Liver (tissue), 9 donors: ENCODE measurements around the gene TEAD2. TPM values are rescaled to one million over a fixed set of nuclear protein-coding genes. Genes with fewer than 3 reads are reported as not detected.

ENCODE experiments used
- DNase-seq: peaks from one replicate; pipeline ENCODE4 v3.0.0-alpha.2; 2017; ENCODE audit warnings: low spot score
- H3K27ac ChIP-seq, 2 donors: one replicate each; pipeline ENCODE4 v1.7.0; 2013; ENCODE audit warnings: inconsistent platforms in 2 of 2, low read length in 2 of 2, control low read depth in 1 of 2, low read depth in 1 of 2, mild to moderate bottlenecking in 1 of 2
- H3K27me3 ChIP-seq, 4 donors: one replicate each; pipeline versions ENCODE4 v1.6.1 to v1.7.0; 2013; ENCODE audit warnings: low read length in 3 of 4, inconsistent platforms in 1 of 4, mild to moderate bottlenecking in 1 of 4, moderate library complexity in 1 of 4; ENCODE audit not compliant: control insufficient read depth in 4 of 4, insufficient read depth in 4 of 4
- H3K36me3 ChIP-seq, 4 donors: one replicate each; pipeline versions ENCODE4 v1.6.1 to v1.7.0; 2013; ENCODE audit warnings: low read length in 3 of 4, mild to moderate bottlenecking in 3 of 4, low read depth in 1 of 4, moderate library complexity in 1 of 4; ENCODE audit not compliant: control insufficient read depth in 4 of 4, insufficient read depth in 3 of 4
- H3K4me1 ChIP-seq, 4 donors: one replicate each; pipeline versions ENCODE4 v1.6.1 to v1.7.0; 2013; ENCODE audit warnings: low read length in 3 of 4, mild to moderate bottlenecking in 3 of 4, moderate library complexity in 1 of 4; ENCODE audit not compliant: control insufficient read depth in 4 of 4, insufficient read depth in 4 of 4
- H3K4me3 ChIP-seq, 3 donors: one replicate each; pipeline versions ENCODE4 v1.6.1 to v1.7.0; 2013; ENCODE audit warnings: low read length in 3 of 3, control low read depth in 1 of 3, low read depth in 1 of 3, mild to moderate bottlenecking in 1 of 3
- H3K9ac ChIP-seq, 2 donors: one replicate each; pipeline ENCODE4 v1.7.0; 2013; ENCODE audit warnings: low read length in 2 of 2, mild to moderate bottlenecking in 2 of 2, moderate library complexity in 2 of 2, control low read depth in 1 of 2, low read depth in 1 of 2
- H3K9me3 ChIP-seq, 4 donors: one replicate each; pipeline versions ENCODE4 v1.6.1 to v1.7.0; 2013; ENCODE audit warnings: low read length in 3 of 4; ENCODE audit not compliant: control insufficient read depth in 4 of 4
- ATF3 ChIP-seq: IDR thresholded peaks from 2 replicates; pipeline ENCODE4 v1.6.1; 2016; ENCODE audit warnings: antibody characterized with exemption
- CTCF ChIP-seq: fragments of 150-350 bp; IDR thresholded peaks from 2 replicates; pipeline ENCODE4 v1.5.1; 2017; ENCODE audit warnings: improper control_type of control experiment, low read depth, low read length; ENCODE audit not compliant: missing input control
- EGR1 ChIP-seq, 2 donors: IDR thresholded peaks; 2 replicates each; pipeline ENCODE4 v1.6.1; 2016 to 2018; ENCODE audit warnings: antibody characterized with exemption in 2 of 2, low read depth in 2 of 2
- FOXA1 ChIP-seq: IDR thresholded peaks from 2 replicates; pipeline ENCODE4 v1.6.1; 2016; ENCODE audit warnings: antibody characterized with exemption
- FOXA2 ChIP-seq: IDR thresholded peaks from 2 replicates; pipeline ENCODE4 v1.6.1; 2016; ENCODE audit warnings: antibody characterized with exemption
- GABPA ChIP-seq, 2 donors: IDR thresholded peaks in 1 of 2; conservative IDR thresholded peaks in 1 of 2; 2 replicates each; pipeline ENCODE4 v1.6.1; 2016; ENCODE audit warnings: antibody characterized with exemption in 2 of 2, mild to moderate bottlenecking in 1 of 2, moderate library complexity in 1 of 2
- HNF4A ChIP-seq, 2 donors: conservative IDR thresholded peaks; 2 replicates each; pipeline ENCODE4 v1.6.1; 2016; ENCODE audit warnings: antibody characterized with exemption in 2 of 2, mild to moderate bottlenecking in 2 of 2
- HNF4G ChIP-seq: IDR thresholded peaks from 2 replicates; pipeline ENCODE4 v1.6.1; 2016; ENCODE audit warnings: antibody characterized with exemption
- JUND ChIP-seq, 2 donors: IDR thresholded peaks; 2 replicates each; pipeline ENCODE4 v1.6.1; 2016; ENCODE audit warnings: antibody characterized with exemption in 2 of 2
- MAX ChIP-seq: IDR thresholded peaks from 2 replicates; pipeline ENCODE4 v1.6.1; 2016; ENCODE audit warnings: antibody characterized with exemption
- RAD21 ChIP-seq, 2 donors: IDR thresholded peaks; 2 replicates each; pipeline ENCODE4 v1.6.1; 2016; ENCODE audit warnings: antibody characterized with exemption in 2 of 2, mild to moderate bottlenecking in 2 of 2
- REST ChIP-seq: IDR thresholded peaks from 2 replicates; pipeline ENCODE4 v1.6.1; 2016; ENCODE audit warnings: antibody characterized with exemption, mild to moderate bottlenecking
- RXRA ChIP-seq, 2 donors: IDR thresholded peaks; 2 replicates each; pipeline ENCODE4 v1.6.1; 2017 to 2018; ENCODE audit warnings: antibody characterized with exemption in 2 of 2, mild to moderate bottlenecking in 1 of 2
- TAF1 ChIP-seq: conservative IDR thresholded peaks from 2 replicates; pipeline ENCODE4 v1.6.1; 2016; ENCODE audit warnings: antibody characterized with exemption, mild to moderate bottlenecking
- ZBTB33 ChIP-seq: IDR thresholded peaks from 2 replicates; pipeline ENCODE4 v1.6.1; 2016; ENCODE audit warnings: antibody characterized with exemption
- WGBS: extraction: QIAGEN DNeasy Blood & Tissue Kit; methylation state at CpG from one replicate; pipeline ENCODE4 v1.1.7; 2013; 5-methylcytosine and 5-hydroxymethylcytosine counted together
- polyA plus RNA-seq, 2 donors: library from polyadenylated mRNA; stranded (reverse) in 1 of 2; unstranded in 1 of 2; fragments of 200-250 nt in 1 of 2; fragments of >200 nt in 1 of 2; fragmentation: Nextera tagmentation in 1 of 2; extraction: Ambion mirVana in 1 of 2; gene quantifications; one replicate each; pipeline versions ENCODE4 v1.2.1 to v1.2.3, GENCODE V29; 2013 to 2015
- total RNA-seq, 2 donors: library from RNA; depleted of rRNA; stranded (reverse); fragments of >200 nt; gene quantifications; one replicate each; pipeline ENCODE4 v1.2.3, GENCODE V29; 2014
- donor health status: healthy.
- donor health status: healthy.
- donor health status: healthy.
- donor health status: healthy.
- donor health status: healthy.

The TEAD2 gene
- total and polyA plus RNA-seq, 4 donors: 3.3 to 8.1 (median 4.4) TPM

GRCh38 chr19:49324801-49325576 lies 37.2 kb downstream of the TEAD2 start, which contains the start of gene SLC6A16:
Gene SLC6A16, minus strand, starts transcription at chr19:49325191. Its CDS starts 13,844 bp downstream, at chr19:49311347.
- H3K27ac ChIP-seq: no peak within 1 kb of the TSS
- H3K27me3 ChIP-seq: no peaks in the 10 kb centered on the region
- H3K9ac ChIP-seq: no peak within 1 kb of the TSS
- H3K4me3 ChIP-seq: no peak within 1 kb of the TSS
- TF ChIP-seq TAF1 (no peak), HNF4G (no peak), RAD21 (IDR thresholded peaks at IDR 0.05) (no peak), EGR1 (IDR thresholded peaks at IDR 0.05; ENCODE audit: low read depth in 2 of 2) (no peak), RXRA (IDR thresholded peaks at IDR 0.05) (no peak), ZBTB33 (no peak), MAX (no peak), HNF4A (conservative IDR thresholded peaks at IDR 0.05) (no peak), JUND (IDR thresholded peaks at IDR 0.05) (no peak), ATF3 (no peak), FOXA1 (no peak), FOXA2 (no peak), REST (no peak), CTCF (no peak), GABPA (IDR thresholded peaks at IDR 0.05 in 1 of 2, conservative IDR thresholded peaks at IDR 0.05 in 1 of 2) (no peak)
- no peaks in the 10 kb centered on the region for H3K36me3 ChIP-seq
- no peaks in the 10 kb centered on the region for H3K9me3 ChIP-seq
- no peak for DNase-seq
- H3K4me1 ChIP-seq: no peaks in the 10 kb centered on the region
- 94% methylated on average over 38 of the region's 38 CpGs for WGBS
